Skin epidermis (tissue), 12 donors: ENCODE measurements around the gene PPP6R3.
"Not testable (repeated sequence)": the region's sequence is repeated elsewhere in the genome, so short reads cannot be mapped to it uniquely, and the experiment has no call there.

Experiments used
- H3K27ac ChIP-seq, 21 experiments: fragments of 200-600 bp; sonication (generic) in 11 of 21; one replicate each; pipeline ENCODE4 v1.5.0; 2020; ENCODE audit warnings: mild to moderate bottlenecking in 3 of 21, inconsistent platforms in 2 of 21, moderate library complexity in 2 of 21
- H3K4me3 ChIP-seq, 7 experiments: fragments of 200-600 bp; sonication (generic) in 2 of 7; one replicate each; pipeline ENCODE4 v1.5.0; 2020; ENCODE audit warnings: inconsistent platforms in 2 of 7, mild to moderate bottlenecking in 2 of 7, moderate library complexity in 1 of 7

PPP6R3 gene

GRCh38 chr11:68628837-68629236, 168.3 kb downstream of the PPP6R3 start:
- H3K27ac ChIP-seq, H3K4me3 ChIP-seq: not testable (repeated sequence)

GRCh38 chr11:68632375-68632774, 171.8 kb downstream of the PPP6R3 start:
- H3K4me3 ChIP-seq, H3K27ac ChIP-seq: not testable (repeated sequence)

GRCh38 chr11:68632802-68633201, 172.2 kb downstream of the PPP6R3 start:
- H3K27ac ChIP-seq: no peak overlapping the region
- H3K4me3 ChIP-seq: no peak overlapping the region

GRCh38 chr11:68634606-68635005, 174.1 kb downstream of the PPP6R3 start:
- H3K27ac ChIP-seq, H3K4me3 ChIP-seq: not testable (repeated sequence)

- H3K27ac ChIP-seq, H3K4me3 ChIP-seq: not testable (repeated sequence)
Measured at GRCh38 chr11:68635172-68635571, 174.6 kb downstream of the PPP6R3 start.

- H3K4me3 ChIP-seq, H3K27ac ChIP-seq: not testable (repeated sequence)
Measured at GRCh38 chr11:68635883-68636282, 175.3 kb downstream of the PPP6R3 start.

- H3K27ac ChIP-seq, H3K4me3 ChIP-seq: not testable (repeated sequence)
Measured at GRCh38 chr11:68639322-68639721, 178.8 kb downstream of the PPP6R3 start.

GRCh38 chr11:68641880-68642279, 181.3 kb downstream of the PPP6R3 start:
- Histone ChIP-seq H3K27ac (no peak overlapping the region), H3K4me3 (no peak overlapping the region)

GRCh38 chr11:68643585-68643984, 183.0 kb downstream of the PPP6R3 start:
- no peak overlapping the region for H3K4me3 ChIP-seq

GRCh38 chr11:68646832-68647231, 186.3 kb downstream of the PPP6R3 start:
- Histone ChIP-seq H3K27ac (no peak overlapping the region), H3K4me3 (no peak overlapping the region)

More at GRCh38 chr11:68643585-68643984, 183.0 kb downstream of the PPP6R3 start:
- no peak overlapping the region for H3K27ac ChIP-seq

GRCh38 chr11:68649851-68650555, 189.5 kb downstream of the PPP6R3 start:
- no peak overlapping the region for H3K4me3 ChIP-seq
- no peak overlapping the region for H3K27ac ChIP-seq

- H3K4me3 ChIP-seq: no peak overlapping the region
Measured at GRCh38 chr11:68650801-68651200, 190.2 kb downstream of the PPP6R3 start.

GRCh38 chr11:68651208-68651984, 190.8 kb downstream of the PPP6R3 start:
- Histone ChIP-seq H3K4me3 (no peak overlapping the region), H3K27ac (no peak overlapping the region)

More at GRCh38 chr11:68650801-68651200, 190.2 kb downstream of the PPP6R3 start:
- no peak overlapping the region for H3K27ac ChIP-seq

- H3K4me3 ChIP-seq: no peak overlapping the region
Measured at GRCh38 chr11:68651985-68652682, 191.6 kb downstream of the PPP6R3 start.

GRCh38 chr11:68652683-68653156, 192.2 kb downstream of the PPP6R3 start:
- Histone ChIP-seq H3K27ac (no peak overlapping the region), H3K4me3 (no peak overlapping the region)

More at GRCh38 chr11:68651985-68652682, 191.6 kb downstream of the PPP6R3 start:
- no peak overlapping the region for H3K27ac ChIP-seq

- Histone ChIP-seq H3K4me3 (no peak overlapping the region), H3K27ac (no peak overlapping the region)
Measured at GRCh38 chr11:68653486-68654430, 193.2 kb downstream of the PPP6R3 start.

GRCh38 chr11:68654978-68655377, 194.4 kb downstream of the PPP6R3 start:
- no peak overlapping the region for H3K27ac ChIP-seq
- H3K4me3 ChIP-seq: no peak overlapping the region

- Histone ChIP-seq H3K4me3 (no peak overlapping the region), H3K27ac (no peak overlapping the region)
Measured at GRCh38 chr11:68655406-68655805, 194.9 kb downstream of the PPP6R3 start.

- no peak overlapping the region for H3K27ac ChIP-seq
- H3K4me3 ChIP-seq: no peak overlapping the region
Measured at GRCh38 chr11:68655806-68656205, 195.3 kb downstream of the PPP6R3 start.
